Activated CD4-positive, alpha-beta T cell treated with anti-CD3 and anti-CD28 coated beads for 4 hours (primary cell): ENCODE results near the gene NCKAP5.

Source experiments
- DNase-seq, 2 donors: peaks; one replicate each; pipeline ENCODE4 v3.0.0-alpha.2; 2020

Gene NCKAP5

GRCh38 chr2:132902626-132903025, 665.6 kb downstream of the NCKAP5 start:
- no peak for DNase-seq

GRCh38 chr2:132901661-132902060, 666.6 kb downstream of the NCKAP5 start:
- DNase-seq: no peak

- DNase-seq: no peak
These were observed 671.2 kb downstream of the NCKAP5 start for GRCh38 chr2:132897111-132897510.

DNA sequence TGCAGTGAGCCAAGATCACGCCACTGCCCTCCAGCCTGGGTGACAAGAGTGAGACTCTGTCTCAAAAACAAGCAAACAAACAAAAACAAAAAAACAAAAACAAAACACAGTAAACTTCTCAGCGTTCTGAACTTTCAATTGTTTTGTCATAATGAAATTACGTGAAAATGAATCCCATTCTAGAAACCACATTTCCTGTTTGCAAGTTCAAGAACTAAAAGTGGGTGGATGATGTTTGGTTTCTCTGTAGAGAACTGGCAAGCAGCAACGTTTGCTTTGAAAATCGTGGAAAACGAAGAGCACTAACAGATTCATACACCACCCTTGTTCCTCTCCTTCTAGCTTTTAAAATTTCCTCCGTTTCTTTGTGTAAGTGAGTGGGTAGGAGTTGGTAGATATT, 672.2 kb downstream of the NCKAP5 start:
- DNase-seq: no peak

GRCh38 chr2:132891498-132891897, 676.8 kb downstream of the NCKAP5 start:
- no peak for DNase-seq

GRCh38 chr2:132886574-132886973, 681.7 kb downstream of the NCKAP5 start:
- no peak for DNase-seq

DNA sequence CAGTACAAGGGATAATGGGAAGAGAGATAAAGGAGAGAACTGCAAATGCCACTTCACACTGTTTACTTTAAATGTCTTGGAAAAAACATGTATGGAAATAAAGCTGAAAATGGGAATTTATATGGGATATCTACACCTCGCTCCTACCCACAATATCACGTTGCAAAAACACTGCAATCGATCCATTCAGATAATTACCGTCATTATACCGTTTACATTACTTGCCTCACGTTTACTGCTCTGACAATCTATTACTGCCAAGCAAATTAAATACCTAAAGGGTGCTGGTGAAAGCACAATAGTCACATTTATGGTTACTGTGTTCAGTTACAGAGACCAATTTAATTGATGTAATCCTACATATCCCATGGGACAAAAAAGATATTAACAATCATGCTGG, 683.6 kb downstream of the NCKAP5 start:
- DNase-seq: no peak

DNA sequence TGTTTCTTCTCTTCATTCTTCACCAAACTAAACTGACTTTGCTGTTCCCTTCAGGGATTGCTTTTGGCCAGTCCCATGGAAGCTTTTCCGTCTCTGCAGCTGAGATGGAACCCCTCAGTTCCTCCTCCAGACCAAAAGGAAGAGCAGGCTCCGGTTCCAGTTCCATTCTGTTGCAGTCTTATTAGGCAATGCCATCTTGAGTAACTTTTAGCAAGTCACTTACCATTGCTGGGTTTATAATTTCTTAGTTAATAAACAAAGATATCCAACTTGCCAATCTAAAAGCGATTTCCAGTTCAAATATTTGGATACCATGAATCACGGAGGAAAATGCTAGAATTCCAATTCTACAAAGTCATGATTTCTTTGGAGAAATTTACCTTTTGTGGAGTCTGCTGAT, 684.0 kb downstream of the NCKAP5 start:
- no peak for DNase-seq

- no peak for DNase-seq
These were observed 684.8 kb downstream of the NCKAP5 start for GRCh38 chr2:132883430-132883829.

DNA sequence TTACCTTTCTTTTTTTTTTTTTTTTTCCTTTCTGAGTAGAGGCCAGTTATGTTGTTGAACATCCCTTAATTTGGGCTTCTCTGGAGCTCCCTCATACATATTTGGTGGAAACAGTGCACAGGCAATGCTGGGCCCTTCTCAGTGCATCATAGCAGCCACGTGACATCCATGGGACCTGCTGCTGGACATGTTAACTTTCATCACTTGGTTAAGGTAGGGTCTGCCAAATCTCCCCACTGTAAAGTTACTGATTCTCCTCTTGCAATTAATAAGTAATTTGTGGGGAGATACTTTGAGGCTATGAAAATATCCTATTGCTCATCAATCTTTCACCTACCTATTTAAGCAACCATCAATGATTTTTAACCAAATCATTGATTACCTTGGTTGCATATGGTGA, 686.7 kb downstream of the NCKAP5 start:
- no peak for DNase-seq

- no peak for DNase-seq
These were observed 690.3 kb downstream of the NCKAP5 start for GRCh38 chr2:132877923-132878322.

- DNase-seq: no peak
These were observed 691.4 kb downstream of the NCKAP5 start for GRCh38 chr2:132876745-132877391.

DNA sequence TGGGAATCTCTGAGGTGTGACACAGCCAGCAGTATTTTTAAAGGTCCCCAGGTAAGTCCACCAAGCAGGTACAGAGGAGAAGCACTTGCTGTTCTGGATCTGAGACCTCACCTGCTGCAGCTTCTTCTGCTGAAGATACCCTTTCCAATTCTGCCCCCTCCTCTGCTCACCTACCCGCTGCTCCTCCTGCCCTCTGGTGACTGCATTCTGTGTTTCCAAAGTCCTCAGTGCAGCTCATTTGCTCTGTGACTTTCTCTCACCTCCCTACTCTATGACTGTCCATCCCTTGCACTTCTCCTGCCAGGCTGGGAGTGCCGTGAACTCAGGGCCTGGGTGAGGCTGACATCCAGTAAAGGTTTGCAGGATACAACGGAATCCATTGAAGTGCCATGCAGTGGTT, 693.1 kb downstream of the NCKAP5 start:
- no peak for DNase-seq

GRCh38 chr2:132873738-132874137, 694.5 kb downstream of the NCKAP5 start:
- no peak for DNase-seq

GRCh38 chr2:132871831-132872230, 696.4 kb downstream of the NCKAP5 start:
- DNase-seq: no peak

- no peak for DNase-seq
These were observed 704.3 kb downstream of the NCKAP5 start for GRCh38 chr2:132863961-132864360.

DNA sequence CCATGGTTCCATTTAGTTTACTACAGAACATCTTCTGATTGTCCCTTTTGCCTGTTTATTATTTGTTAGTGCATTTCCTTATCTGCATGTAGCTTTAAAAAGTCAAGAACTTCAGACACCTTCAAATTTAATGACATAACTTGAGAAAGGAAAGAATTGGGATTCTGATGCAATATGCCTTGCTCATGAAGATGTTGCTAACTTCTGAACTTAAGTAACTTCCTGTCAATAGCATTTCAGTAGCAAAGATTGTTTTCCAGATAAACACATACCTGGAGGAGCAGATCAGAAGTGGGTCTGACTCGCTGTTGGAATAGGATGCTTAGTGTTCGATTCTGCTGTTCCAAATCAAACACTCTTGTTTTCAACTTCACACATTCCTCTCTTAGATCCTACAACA, 708.0 kb downstream of the NCKAP5 start:
- DNase-seq: no peak

DNA sequence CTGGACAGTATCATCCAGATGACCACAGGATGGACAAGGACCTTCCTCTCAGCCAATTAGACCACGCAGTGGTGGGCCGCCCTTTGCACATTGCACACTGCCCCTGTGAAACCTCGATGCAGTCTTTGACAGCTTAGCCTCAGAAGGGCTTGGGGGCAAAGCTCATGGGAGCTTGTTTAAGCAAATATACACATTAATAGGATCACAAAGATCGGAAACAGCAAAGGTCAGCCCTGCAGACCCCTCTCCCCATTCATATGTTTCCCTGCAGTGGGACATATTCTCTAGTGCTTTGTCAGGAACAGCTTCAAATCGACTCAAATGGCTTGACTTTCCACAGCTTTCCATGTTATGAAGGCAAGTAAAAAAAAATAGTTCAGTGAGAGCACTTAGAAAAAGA, 708.7 kb downstream of the NCKAP5 start:
- DNase-seq: no peak

DNA sequence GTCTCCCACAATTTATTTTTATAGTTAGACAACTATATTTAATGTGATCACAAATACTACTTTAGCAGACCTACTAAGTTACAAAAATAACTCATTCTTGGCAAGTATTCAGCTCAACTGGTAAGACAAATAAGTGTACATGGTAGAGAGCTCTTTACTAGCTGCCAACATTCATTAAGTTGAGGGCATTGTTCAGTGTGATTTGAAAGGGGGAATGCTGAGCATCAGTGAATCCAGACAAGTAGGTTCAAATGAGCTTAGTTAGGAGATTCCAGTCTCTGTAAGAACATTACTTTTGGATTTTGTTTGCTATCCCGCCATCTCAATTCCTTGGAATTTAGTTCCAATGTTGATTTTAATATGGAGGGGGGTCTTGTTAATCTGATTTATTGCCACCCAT, 710.9 kb downstream of the NCKAP5 start:
- no peak for DNase-seq

DNA sequence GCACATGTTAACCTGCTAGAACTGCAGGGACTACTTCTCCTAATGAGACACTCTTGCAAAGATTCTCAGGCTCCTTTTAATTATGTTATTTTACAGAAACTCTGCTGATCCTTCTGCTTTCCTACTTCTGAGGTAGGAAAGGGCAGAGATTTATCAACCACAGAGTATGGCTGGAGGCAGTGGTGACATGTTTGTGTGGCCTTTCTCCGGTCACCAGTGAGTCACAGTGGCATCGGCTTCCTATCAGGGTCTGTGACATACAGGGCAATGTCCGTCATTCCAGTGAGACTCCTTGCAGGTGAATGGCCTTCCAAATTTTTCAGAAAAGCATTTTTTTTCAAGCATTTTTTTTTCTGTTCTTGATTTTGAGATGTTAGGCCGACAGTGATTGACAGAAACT, 717.6 kb downstream of the NCKAP5 start:
- no peak for DNase-seq

GRCh38 chr2:132849118-132849517, 719.1 kb downstream of the NCKAP5 start:
- DNase-seq: no peak

- no peak for DNase-seq
These were observed 722.9 kb downstream of the NCKAP5 start for GRCh38 chr2:132845339-132845738.

DNA sequence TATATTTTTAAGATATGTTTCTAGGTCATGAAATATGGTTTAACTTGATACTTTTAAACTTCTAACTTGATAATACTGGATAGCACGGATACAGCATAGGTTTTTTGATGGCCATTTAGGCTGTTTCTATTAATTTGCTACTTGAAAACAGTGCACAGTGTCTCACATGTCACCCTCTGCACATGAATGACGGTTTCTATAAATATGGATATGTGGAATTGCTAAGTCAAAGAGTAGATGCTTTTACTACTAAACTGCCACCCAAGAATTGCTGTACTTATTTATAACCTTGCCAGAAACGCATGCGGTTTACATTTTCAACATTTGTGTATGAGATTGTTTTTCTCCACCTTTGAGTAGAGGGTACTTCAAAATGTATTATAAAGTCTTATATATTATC, 723.7 kb downstream of the NCKAP5 start:
- no peak for DNase-seq

GRCh38 chr2:132837769-132838168, 730.5 kb downstream of the NCKAP5 start:
- no peak for DNase-seq

DNA sequence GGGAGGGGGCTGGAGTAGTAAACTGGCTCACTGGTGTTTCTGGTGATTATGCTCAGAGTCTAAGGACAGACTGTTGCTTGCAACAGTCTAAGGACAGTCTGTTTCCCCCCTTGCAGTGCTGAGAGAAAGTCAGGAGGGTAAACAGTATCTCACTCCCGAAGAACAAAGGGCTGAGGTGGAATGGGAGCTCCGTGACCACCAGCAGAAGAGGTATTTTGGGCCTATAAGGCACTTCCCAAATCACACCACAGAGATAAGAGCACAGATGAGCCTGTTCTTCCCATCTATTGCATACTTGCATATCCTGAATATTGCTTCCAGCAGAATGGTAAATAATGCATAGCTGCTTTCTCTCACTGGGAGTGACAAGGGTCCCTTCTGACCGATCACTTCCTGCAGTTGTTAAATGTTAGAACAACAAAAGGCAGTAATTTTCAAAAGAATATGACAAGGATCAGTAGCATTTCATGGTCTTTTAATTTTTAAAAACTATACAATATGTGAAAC, 737.9 kb downstream of the NCKAP5 start:
- no peak for DNase-seq
